K562 (cell line): Measurements from ENCODE around the gene C21orf58. TPM values are rescaled to one million over a fixed set of nuclear protein-coding genes. Genes with fewer than 3 reads are reported as not detected.
A peak's percentile ranks its signal among the peaks of the same experiment; 100 is the strongest.

Source experiments
- ARID4B ChIP-seq: sonication (generic); formaldehyde crosslinking; IDR thresholded peaks from 2 replicates; pipeline ENCODE4 v1.8.0; 2022; ENCODE audit warnings: mild to moderate bottlenecking, missing genetic modification reagents
- CBFA2T2 ChIP-seq: fragments of 450-650 bp; conservative IDR thresholded peaks from 2 replicates; pipeline ENCODE4 v1.6.1; 2017; ENCODE audit warnings: mild to moderate bottlenecking
- CGGBP1 ChIP-seq: fragments of 250-450 bp; sonication (Bioruptor Pico); IDR thresholded peaks from 2 replicates; pipeline ENCODE4 v1.9.0; 2021; ENCODE audit warnings: mild to moderate bottlenecking
- CXXC5 ChIP-seq: fragments of 250-450 bp; sonication (Bioruptor Pico); IDR thresholded peaks from 2 replicates; pipeline ENCODE4 v1.8.0; 2022; ENCODE audit warnings: inconsistent platforms, mild to moderate bottlenecking, moderate library complexity
- MBD1 ChIP-seq: fragments of 250-450 bp; sonication (Bioruptor Pico); IDR thresholded peaks from 2 replicates; pipeline ENCODE4 v1.8.0; 2022; ENCODE audit warnings: inconsistent platforms
- MEIS2 ChIP-seq: fragments of 450-650 bp; IDR thresholded peaks from 2 replicates; pipeline ENCODE4 v1.6.1; 2014; ENCODE audit warnings: mild to moderate bottlenecking; ENCODE audit not compliant: partially characterized antibody
- MTA3 ChIP-seq: fragments of 450-650 bp; formaldehyde crosslinking; IDR thresholded peaks from 2 replicates; pipeline ENCODE4 v1.6.1; 2017; ENCODE audit warnings: mild to moderate bottlenecking, borderline replicate concordance
- NONO ChIP-seq, 2 experiments: fragments of 200-400 bp in 1 of 2; fragments of 450-650 bp in 1 of 2; formaldehyde crosslinking in 1 of 2; IDR thresholded peaks; 2 replicates each; pipeline ENCODE4 v1.6.1; 2017; ENCODE audit warnings: low read depth in 2 of 2, mild to moderate bottlenecking in 2 of 2, moderate library complexity in 2 of 2, low read length in 1 of 2
- POLR2G ChIP-seq: fragments of 200-400 bp; formaldehyde crosslinking; IDR thresholded peaks from 2 replicates; pipeline ENCODE4 v1.6.1; 2017; ENCODE audit warnings: low read depth, mild to moderate bottlenecking, antibody characterized with exemption, low read length, moderate library complexity
- SAP30 ChIP-seq: fragments of 200-600 bp; sonication (generic); IDR thresholded peaks from 2 replicates; pipeline ENCODE4 v1.6.1; 2012; ENCODE audit warnings: borderline replicate concordance, low read depth, mild to moderate bottlenecking, moderate library complexity, low read length, control low read depth, inconsistent platforms; ENCODE audit not compliant: insufficient read depth, poor library complexity, severe bottlenecking
- SP1 ChIP-seq: sonication (generic); formaldehyde crosslinking; IDR thresholded peaks from 2 replicates; pipeline ENCODE4 v1.8.1; 2022; ENCODE audit warnings: mild to moderate bottlenecking, missing genetic modification reagents
- STAG1 ChIP-seq: sonication (generic); formaldehyde crosslinking; IDR thresholded peaks from 2 replicates; pipeline ENCODE4 v1.5.0; 2020; ENCODE audit warnings: missing genetic modification reagents, borderline replicate concordance
- ZSCAN29 ChIP-seq: fragments of 450-650 bp; IDR thresholded peaks from 2 replicates; pipeline ENCODE4 v1.6.1; 2017
- polyA plus RNA-seq, 8 experiments: library from polyadenylated mRNA; depleted of rRNA in 4 of 8; stranded (reverse) in 5 of 8; unstranded in 3 of 8; fragments of >200 nt; fragmentation: Nextera tagmentation in 2 of 8; fragmentation: Illumina TruSeq in 1 of 8; extraction: Ambion mirVana in 2 of 8; extraction: Trizol in 1 of 8; gene quantifications; 2 replicates each; pipeline versions ENCODE4 v1.2.1 to v1.2.3, GENCODE V29; 2011 to 2014; ENCODE audit warnings: inconsistent platforms in 1 of 8, missing spikeins in 1 of 8
- total RNA-seq, 7 experiments: library from RNA; depleted of rRNA in 6 of 7; stranded (reverse); fragments of >200 nt in 6 of 7; fragmentation: Illumina TruSeq in 2 of 7; extraction: Trizol in 2 of 7; gene quantifications; 2 replicates each; pipeline versions ENCODE4 v1.2.1 to v1.2.3, GENCODE V29; 2011 to 2021; ENCODE audit warnings: low replicate concordance in 1 of 7
- TF ChIP-seq, protein P1 (sequence below): fragments of 250-450 bp; sonication (Bioruptor Pico); IDR thresholded peaks from 2 replicates; pipeline ENCODE4 v1.5.0; 2021
- TF ChIP-seq, protein P2 (sequence below): sonication (generic); formaldehyde crosslinking; IDR thresholded peaks from 2 replicates; pipeline ENCODE4 v1.9.0; 2022; ENCODE audit warnings: mild to moderate bottlenecking, missing genetic modification reagents
- TF ChIP-seq, protein P3 (sequence below): sonication (generic); formaldehyde crosslinking; IDR thresholded peaks from 2 replicates; pipeline ENCODE4 v1.8.1; 2023; ENCODE audit warnings: mild to moderate bottlenecking, missing genetic modification reagents

Gene C21orf58
- total and polyA plus RNA-seq, 9 of the 15 experiments (the other 6 are each of a cell fraction or from before 2014, with no cell fraction given): 1.2 to 30.5 (median 12.4) TPM

DNA sequence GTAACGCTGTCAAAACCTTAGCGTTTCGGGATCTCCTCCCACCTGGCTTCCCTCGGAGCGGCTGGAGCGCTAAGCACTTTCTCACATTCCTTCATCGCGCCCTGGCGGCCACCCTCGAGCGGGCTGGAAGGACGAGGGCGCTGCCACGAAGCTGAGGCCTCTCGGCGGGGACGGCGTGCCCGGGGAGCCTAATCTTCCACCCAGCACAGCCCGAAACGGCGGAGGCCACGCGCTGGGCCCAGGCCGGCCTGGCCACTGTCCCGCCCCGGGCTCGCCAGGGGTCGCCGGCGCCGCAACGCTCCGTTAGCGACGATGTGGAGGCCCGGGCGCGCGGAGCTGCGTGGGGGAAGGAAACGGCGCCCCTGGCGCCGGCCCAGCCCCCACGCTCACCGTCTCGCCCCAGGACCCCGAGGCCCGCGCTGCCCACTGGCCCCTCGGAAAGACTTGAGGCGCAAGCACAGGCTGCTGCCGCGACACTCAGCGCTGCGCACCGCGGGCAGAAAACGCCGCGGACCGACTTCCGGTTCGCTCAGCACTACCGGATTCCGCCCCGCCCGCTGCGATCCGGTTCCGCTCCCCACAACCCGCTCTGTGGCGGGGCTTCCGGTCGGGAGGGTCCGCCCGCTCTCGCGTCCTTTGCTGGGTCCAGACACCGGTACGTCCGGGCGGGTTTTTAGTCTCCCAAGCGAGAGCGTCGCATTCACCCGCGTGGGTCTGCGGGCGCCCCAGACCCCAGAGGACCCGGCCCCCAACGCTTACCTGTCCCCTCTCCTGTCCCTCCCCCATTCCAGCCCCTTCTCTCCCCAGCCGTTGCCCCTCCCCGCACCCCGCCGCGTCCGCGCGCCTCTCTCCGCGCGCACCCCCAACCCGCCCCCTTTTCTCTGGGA, 37.7 kb downstream of the C21orf58 start, which contains the start of gene YBEY (continued):
- TF ChIP-seq MBD1 (CRISPR knock-in tag) (no peak), CGGBP1 (CRISPR knock-in tag) (0 out of 2 replicates have a peak, but pooled peaks have one; percentile 1), NONO (IDR thresholded peaks at IDR 0.05; ENCODE audit: low read depth in 2 of 2, low read length in 1 of 2) (peak; percentile 84 to 90), CBFA2T2 (no peak), ARID4B (peak; percentile 97), SP1 (CRISPR knock-in tag) (peak; percentile 87), STAG1 (CRISPR knock-in tag) (no peak; the same call in 1 of the 2 replicates), MEIS2 (peak; percentile 13), MTA3 (peak; percentile 96; the same call in 1 of the 2 replicates), POLR2G (peak; percentile 95), CXXC5 (CRISPR knock-in tag) (peak; percentile 95), ZSCAN29 (peak; percentile 76), SAP30 (peak; percentile 69)
- TF ChIP-seq, protein P1, sequence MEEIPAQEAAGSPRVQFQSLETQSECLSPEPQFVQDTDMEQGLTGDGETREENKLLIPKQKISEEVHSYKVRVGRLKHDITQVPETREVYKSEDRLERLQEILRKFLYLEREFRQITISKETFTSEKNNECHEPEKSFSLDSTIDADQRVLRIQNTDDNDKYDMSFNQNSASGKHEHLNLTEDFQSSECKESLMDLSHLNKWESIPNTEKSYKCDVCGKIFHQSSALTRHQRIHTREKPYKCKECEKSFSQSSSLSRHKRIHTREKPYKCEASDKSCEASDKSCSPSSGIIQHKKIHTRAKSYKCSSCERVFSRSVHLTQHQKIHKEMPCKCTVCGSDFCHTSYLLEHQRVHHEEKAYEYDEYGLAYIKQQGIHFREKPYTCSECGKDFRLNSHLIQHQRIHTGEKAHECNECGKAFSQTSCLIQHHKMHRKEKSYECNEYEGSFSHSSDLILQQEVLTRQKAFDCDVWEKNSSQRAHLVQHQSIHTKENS: no peak
- TF ChIP-seq, protein P2, sequence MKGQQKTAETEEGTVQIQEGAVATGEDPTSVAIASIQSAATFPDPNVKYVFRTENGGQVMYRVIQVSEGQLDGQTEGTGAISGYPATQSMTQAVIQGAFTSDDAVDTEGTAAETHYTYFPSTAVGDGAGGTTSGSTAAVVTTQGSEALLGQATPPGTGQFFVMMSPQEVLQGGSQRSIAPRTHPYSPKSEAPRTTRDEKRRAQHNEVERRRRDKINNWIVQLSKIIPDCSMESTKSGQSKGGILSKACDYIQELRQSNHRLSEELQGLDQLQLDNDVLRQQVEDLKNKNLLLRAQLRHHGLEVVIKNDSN (CRISPR knock-in tag): peak; percentile 35; the same call in 1 of the 2 replicates
- TF ChIP-seq, protein P3, sequence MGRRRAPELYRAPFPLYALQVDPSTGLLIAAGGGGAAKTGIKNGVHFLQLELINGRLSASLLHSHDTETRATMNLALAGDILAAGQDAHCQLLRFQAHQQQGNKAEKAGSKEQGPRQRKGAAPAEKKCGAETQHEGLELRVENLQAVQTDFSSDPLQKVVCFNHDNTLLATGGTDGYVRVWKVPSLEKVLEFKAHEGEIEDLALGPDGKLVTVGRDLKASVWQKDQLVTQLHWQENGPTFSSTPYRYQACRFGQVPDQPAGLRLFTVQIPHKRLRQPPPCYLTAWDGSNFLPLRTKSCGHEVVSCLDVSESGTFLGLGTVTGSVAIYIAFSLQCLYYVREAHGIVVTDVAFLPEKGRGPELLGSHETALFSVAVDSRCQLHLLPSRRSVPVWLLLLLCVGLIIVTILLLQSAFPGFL: no peak; the same call in 1 of the 2 replicates
